Esophagus muscularis mucosa (tissue), 3 donors: Measurements from ENCODE around the gene ST7.

Experiments
- POLR2A ChIP-seq: fragments of 450-650 bp; IDR thresholded peaks from one replicate; pipeline ENCODE4 v1.6.1; 2017; ENCODE audit warnings: antibody characterized with exemption, moderate library complexity, mild to moderate bottlenecking, low read depth
- TF ChIP-seq, protein P1 (sequence below), 3 experiments: fragments of 200-600 bp in 2 of 3; fragments of 450-650 bp in 1 of 3; sonication (generic) in 2 of 3; IDR thresholded peaks; one replicate each; pipeline ENCODE4 v1.5.1; 2017 to 2019; ENCODE audit warnings: antibody characterized with exemption in 3 of 3, mild to moderate bottlenecking in 2 of 3, moderate library complexity in 1 of 3

DNA sequence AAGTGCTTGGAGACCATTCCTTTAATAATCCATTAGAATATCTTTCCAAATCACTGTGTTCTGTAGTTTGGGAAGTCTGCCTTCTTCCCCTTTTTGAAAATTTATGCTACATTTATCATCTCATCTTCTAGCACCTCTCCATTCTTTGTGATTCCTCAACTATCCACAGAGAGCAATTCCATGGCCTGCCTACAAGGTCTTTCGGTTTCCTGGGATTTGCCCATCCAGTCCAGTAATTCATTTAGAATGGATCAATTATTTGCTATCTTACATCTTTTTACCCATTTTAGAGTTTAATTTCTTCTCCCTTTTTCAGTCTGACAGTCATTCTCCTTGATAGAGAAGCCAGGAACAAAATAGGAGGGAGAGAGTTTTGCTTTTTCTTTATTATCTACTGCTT, 179.8 kb downstream of the ST7 start:
- TF ChIP-seq, protein P1, sequence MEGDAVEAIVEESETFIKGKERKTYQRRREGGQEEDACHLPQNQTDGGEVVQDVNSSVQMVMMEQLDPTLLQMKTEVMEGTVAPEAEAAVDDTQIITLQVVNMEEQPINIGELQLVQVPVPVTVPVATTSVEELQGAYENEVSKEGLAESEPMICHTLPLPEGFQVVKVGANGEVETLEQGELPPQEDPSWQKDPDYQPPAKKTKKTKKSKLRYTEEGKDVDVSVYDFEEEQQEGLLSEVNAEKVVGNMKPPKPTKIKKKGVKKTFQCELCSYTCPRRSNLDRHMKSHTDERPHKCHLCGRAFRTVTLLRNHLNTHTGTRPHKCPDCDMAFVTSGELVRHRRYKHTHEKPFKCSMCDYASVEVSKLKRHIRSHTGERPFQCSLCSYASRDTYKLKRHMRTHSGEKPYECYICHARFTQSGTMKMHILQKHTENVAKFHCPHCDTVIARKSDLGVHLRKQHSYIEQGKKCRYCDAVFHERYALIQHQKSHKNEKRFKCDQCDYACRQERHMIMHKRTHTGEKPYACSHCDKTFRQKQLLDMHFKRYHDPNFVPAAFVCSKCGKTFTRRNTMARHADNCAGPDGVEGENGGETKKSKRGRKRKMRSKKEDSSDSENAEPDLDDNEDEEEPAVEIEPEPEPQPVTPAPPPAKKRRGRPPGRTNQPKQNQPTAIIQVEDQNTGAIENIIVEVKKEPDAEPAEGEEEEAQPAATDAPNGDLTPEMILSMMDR (IDR thresholded peaks at IDR 0.05), result no peak
- TF ChIP-seq POLR2A, result no peak
